Measurements from ENCODE around the gene TALDO1.

DNA sequence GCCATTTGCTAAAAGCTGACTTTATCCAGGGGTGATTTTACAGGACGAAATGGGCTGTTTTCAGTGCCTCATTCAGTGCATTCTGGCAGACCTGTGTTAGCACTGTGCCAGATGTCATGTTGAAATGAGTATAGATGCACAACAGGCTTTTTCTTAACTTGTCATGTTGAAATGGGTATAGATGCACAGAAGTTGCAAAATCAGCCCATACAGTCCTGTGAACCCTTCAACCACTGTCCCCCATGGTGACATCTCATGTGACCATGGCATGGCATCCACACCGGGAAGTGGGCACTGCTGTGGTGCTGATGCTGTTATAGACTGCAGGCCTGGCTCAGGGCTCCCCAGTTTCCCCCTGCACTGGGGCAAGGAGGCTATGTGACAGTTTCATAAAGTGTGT lies 2.5 kb downstream of the TALDO1 start:
- TF ChIP-seq, protein P1, sequence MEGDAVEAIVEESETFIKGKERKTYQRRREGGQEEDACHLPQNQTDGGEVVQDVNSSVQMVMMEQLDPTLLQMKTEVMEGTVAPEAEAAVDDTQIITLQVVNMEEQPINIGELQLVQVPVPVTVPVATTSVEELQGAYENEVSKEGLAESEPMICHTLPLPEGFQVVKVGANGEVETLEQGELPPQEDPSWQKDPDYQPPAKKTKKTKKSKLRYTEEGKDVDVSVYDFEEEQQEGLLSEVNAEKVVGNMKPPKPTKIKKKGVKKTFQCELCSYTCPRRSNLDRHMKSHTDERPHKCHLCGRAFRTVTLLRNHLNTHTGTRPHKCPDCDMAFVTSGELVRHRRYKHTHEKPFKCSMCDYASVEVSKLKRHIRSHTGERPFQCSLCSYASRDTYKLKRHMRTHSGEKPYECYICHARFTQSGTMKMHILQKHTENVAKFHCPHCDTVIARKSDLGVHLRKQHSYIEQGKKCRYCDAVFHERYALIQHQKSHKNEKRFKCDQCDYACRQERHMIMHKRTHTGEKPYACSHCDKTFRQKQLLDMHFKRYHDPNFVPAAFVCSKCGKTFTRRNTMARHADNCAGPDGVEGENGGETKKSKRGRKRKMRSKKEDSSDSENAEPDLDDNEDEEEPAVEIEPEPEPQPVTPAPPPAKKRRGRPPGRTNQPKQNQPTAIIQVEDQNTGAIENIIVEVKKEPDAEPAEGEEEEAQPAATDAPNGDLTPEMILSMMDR (IDR thresholded peaks at IDR 0.05; ENCODE audit: insufficient read depth, low read depth, low read length): no peak
- no peak for TF ChIP-seq EZH2 (IDR thresholded peaks at IDR 0.05; ENCODE audit: insufficient read depth, low read length)

Measured in astrocyte (in vitro differentiated cells and primary cell).